GM23338 (cell line): Measurements from ENCODE around the gene HECTD1. TPM values are rescaled to one million over a fixed set of nuclear protein-coding genes. Genes with fewer than 3 reads are reported as not detected.
A peak's percentile ranks its signal among the peaks of the same experiment; 100 is the strongest.

Source experiments
- ATAC-seq: fragments of 200-7000 bp; cut with Tn5 transposase; 3 replicates; pipeline ENCODE4 v1.9.1; 2020
- DNase-seq: peaks from one replicate; pipeline ENCODE4 v3.0.0-alpha.2; 2015; ENCODE audit warnings: low spot score
- H2AFZ ChIP-seq: fragments of 200-600 bp; sonication (generic); 2 replicates; pipeline ENCODE4 v1.8.0; 2016; ENCODE audit warnings: antibody characterized with exemption, mild to moderate bottlenecking, moderate library complexity
- H3F3A ChIP-seq: fragments of 200-600 bp; sonication (generic); replicated peaks from 2 replicates; pipeline ENCODE4 v1.8.0; 2017; ENCODE audit warnings: antibody characterized with exemption, mixed run types, low read depth
- H3K27ac ChIP-seq: fragments of 200-600 bp; sonication (generic); 2 replicates; pipeline ENCODE4 v1.6.1; 2016; ENCODE audit warnings: low read depth
- H3K27me3 ChIP-seq: fragments of 200-600 bp; sonication (generic); 2 replicates; pipeline ENCODE4 v1.8.0; 2016; ENCODE audit warnings: mild to moderate bottlenecking, mixed run types, moderate library complexity; ENCODE audit not compliant: insufficient read depth
- H3K36me3 ChIP-seq: fragments of 200-600 bp; sonication (generic); 2 replicates; pipeline ENCODE4 v1.8.0; 2016; ENCODE audit warnings: mild to moderate bottlenecking; ENCODE audit not compliant: insufficient read depth
- H3K4me1 ChIP-seq: fragments of 200-600 bp; sonication (generic); 2 replicates; pipeline ENCODE4 v1.8.0; 2016; ENCODE audit warnings: mild to moderate bottlenecking, moderate library complexity; ENCODE audit not compliant: insufficient read depth
- H3K4me2 ChIP-seq: fragments of 200-600 bp; sonication (generic); 2 replicates; pipeline ENCODE4 v1.7.1; 2017; ENCODE audit warnings: mixed run types
- H3K4me3 ChIP-seq: fragments of 200-600 bp; sonication (generic); 2 replicates; pipeline ENCODE4 v1.6.1; 2016; ENCODE audit warnings: mixed run types
- H3K79me2 ChIP-seq: fragments of 200-600 bp; sonication (generic); replicated peaks from 2 replicates; pipeline ENCODE4 v1.8.0; 2017; ENCODE audit warnings: mild to moderate bottlenecking; ENCODE audit not compliant: insufficient read depth
- H3K9me2 ChIP-seq: fragments of 200-600 bp; sonication (generic); 2 replicates; pipeline ENCODE4 v1.8.0; 2017; ENCODE audit not compliant: insufficient read depth
- H4K20me1 ChIP-seq: fragments of 200-600 bp; sonication (generic); replicated peaks from 2 replicates; pipeline ENCODE4 v1.8.0; 2017; ENCODE audit warnings: mild to moderate bottlenecking; ENCODE audit not compliant: insufficient read depth
- H3K27ac Mint-ChIP-seq: 2 replicates; pipeline ENCODE4 v1.8.0; 2020; ENCODE audit warnings: inconsistent platforms, mild to moderate bottlenecking, moderate library complexity, mixed read lengths
- H3K27me3 Mint-ChIP-seq: 3 replicates; pipeline ENCODE4 v1.8.0; 2022; ENCODE audit warnings: low read depth, mild to moderate bottlenecking, moderate library complexity, mixed read lengths, inconsistent platforms; ENCODE audit not compliant: insufficient read depth, poor library complexity
- H3K36me3 Mint-ChIP-seq: 3 replicates; pipeline ENCODE4 v1.8.0; 2021; ENCODE audit warnings: low read depth, mild to moderate bottlenecking, inconsistent platforms, moderate library complexity, mixed read lengths
- H3K4me1 Mint-ChIP-seq: 3 replicates; pipeline ENCODE4 v1.8.0; 2020; ENCODE audit warnings: mild to moderate bottlenecking, inconsistent platforms, mixed read lengths
- H3K4me3 Mint-ChIP-seq: 3 replicates; pipeline ENCODE4 v1.8.0; 2021; ENCODE audit warnings: moderate library complexity, mild to moderate bottlenecking, inconsistent platforms, mixed read lengths
- H3K9me3 Mint-ChIP-seq: 3 replicates; pipeline ENCODE4 v1.8.0; 2020; ENCODE audit warnings: moderate library complexity, mild to moderate bottlenecking, inconsistent platforms, mixed read lengths
- CREB1 ChIP-seq: fragments of 250-450 bp; sonication (Bioruptor Pico); IDR thresholded peaks from 2 replicates; pipeline ENCODE4 v1.5.0; 2020; ENCODE audit warnings: low read depth, mild to moderate bottlenecking, moderate library complexity
- POLR2AphosphoS5 ChIP-seq: IDR thresholded peaks from 2 replicates; pipeline ENCODE4 v1.6.1; 2016; ENCODE audit warnings: antibody characterized with exemption, low read depth
- ZNF331 ChIP-seq: fragments of 250-450 bp; sonication (Bioruptor Pico); IDR thresholded peaks from 2 replicates; pipeline ENCODE4 v1.5.0; 2020; ENCODE audit warnings: low read depth, mild to moderate bottlenecking, moderate library complexity
- long read RNA-seq: library from polyadenylated mRNA; unstranded; transcript quantifications from one replicate; pipeline ENCODE4 v2.0.0, GENCODE V29; 2020; ENCODE audit not compliant: unreplicated experiment
- polyA plus RNA-seq: library from polyadenylated mRNA; unstranded; fragments of >200 nt; fragmentation: Nextera tagmentation; extraction: Ambion mirVana; gene quantifications from 2 replicates; pipeline ENCODE4 v1.2.1, GENCODE V29; 2016
- total RNA-seq: library from RNA; depleted of rRNA; stranded (reverse); fragments of >200 nt; shearing (Covaris generic); gene quantifications from 2 replicates; pipeline ENCODE4 v1.2.3, GENCODE V29; 2014; rRNA removed
- TF ChIP-seq, protein P1 (sequence below), 2 experiments: fragments of 200-600 bp in 1 of 2; sonication (generic) in 1 of 2; conservative IDR thresholded peaks; 2 replicates each; pipeline versions ENCODE4 v1.5.1 to v1.6.1; 2016 to 2017; ENCODE audit warnings: antibody characterized with exemption in 2 of 2, low read depth in 2 of 2, mild to moderate bottlenecking in 2 of 2, moderate library complexity in 1 of 2
- TF ChIP-seq, protein P2 (sequence below): IDR thresholded peaks from one replicate; pipeline ENCODE4 v1.6.1; 2018; ENCODE audit warnings: antibody characterized with exemption; ENCODE audit not compliant: unreplicated experiment
- TF ChIP-seq, protein P3 (sequence below): IDR thresholded peaks from 2 replicates; pipeline ENCODE4 v1.6.1; 2016; ENCODE audit warnings: antibody characterized with exemption
- TF ChIP-seq, protein P4 (sequence below): fragments of 250-450 bp; sonication (Bioruptor Pico); IDR thresholded peaks from 2 replicates; pipeline ENCODE4 v1.5.0; 2020; ENCODE audit warnings: mild to moderate bottlenecking, moderate library complexity

Gene HECTD1
- total RNA-seq, result 132 and 134 TPM in 2 replicates
- 35.2 and 42.1 TPM in 2 replicates for polyA plus RNA-seq
- long read RNA-seq, partial matches to known transcripts, result 28 of 29 reads
- long read RNA-seq, other reads (novel, unspliced or antisense), result 1 of 29 reads

DNA sequence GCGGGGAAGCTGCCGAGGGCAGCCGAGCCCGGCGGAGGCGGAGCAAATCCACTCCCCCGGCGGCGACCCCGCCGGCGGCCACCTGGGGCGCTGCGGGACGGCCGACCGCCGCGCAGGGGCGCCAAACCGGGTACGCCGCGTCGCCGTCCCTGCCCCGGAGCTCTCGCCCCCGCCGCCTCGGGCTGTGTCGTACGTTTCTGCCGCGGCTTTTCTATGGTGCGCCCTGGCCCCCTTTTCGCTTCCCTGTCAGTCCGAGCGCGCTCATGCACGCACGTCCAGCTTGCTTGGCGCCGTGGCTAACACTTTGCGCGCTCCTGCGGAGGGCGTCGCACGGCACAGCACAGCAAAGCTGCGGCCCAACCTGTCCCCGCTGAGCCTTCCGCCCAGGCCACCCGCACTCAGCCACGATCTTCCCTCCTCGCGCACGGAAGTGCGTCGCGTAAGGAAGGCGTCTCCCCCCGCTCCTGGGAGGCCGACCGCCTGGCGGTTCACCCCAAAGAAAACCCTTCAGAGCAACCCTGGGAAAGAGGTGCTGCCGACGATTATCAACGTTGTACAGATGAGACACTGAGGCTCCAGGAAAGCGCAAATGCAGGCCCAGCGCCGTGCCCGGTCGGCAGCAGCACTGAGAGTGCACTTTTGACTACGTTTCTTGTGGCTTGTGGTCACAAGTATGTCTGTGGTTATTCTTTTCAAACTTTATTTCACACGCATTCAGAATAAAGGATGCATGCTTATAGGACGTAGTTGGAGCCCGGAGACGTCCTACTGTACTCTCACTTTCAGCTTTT lies at the start of gene HECTD1:
Gene HECTD1, minus strand, starts transcription at position 39 of the 791 bp plus-strand sequence. CDS start 1,857 bp downstream, outside the sequence.
- no peaks in the 10 kb centered on the region for H3K9me2 ChIP-seq
- Mint-ChIP-seq H3K36me3 (peaks cover 23% of the 10 kb centered on the region; the same call in 2 of the 3 replicates), H3K27ac (peak within 1 kb of the TSS; percentile 98), H3K9me3 (no peaks in the 10 kb centered on the region), H3K27me3 (peaks cover 11% of the 10 kb centered on the region), H3K4me1 (peaks cover 22% of the 10 kb centered on the region), H3K4me3 (peak within 1 kb of the TSS; percentile 90)
- H3K4me3 ChIP-seq, result peak within 1 kb of the TSS; percentile 65
- H3K4me2 ChIP-seq, result peak within 1 kb of the TSS; percentile 88
- H3K4me1 ChIP-seq, result peaks cover 8% of the 10 kb centered on the region
- H3K27me3 ChIP-seq, result no peaks in the 10 kb centered on the region
- peaks cover 37% of the 10 kb centered on the region for H3K79me2 ChIP-seq
- TF ChIP-seq, protein P1, sequence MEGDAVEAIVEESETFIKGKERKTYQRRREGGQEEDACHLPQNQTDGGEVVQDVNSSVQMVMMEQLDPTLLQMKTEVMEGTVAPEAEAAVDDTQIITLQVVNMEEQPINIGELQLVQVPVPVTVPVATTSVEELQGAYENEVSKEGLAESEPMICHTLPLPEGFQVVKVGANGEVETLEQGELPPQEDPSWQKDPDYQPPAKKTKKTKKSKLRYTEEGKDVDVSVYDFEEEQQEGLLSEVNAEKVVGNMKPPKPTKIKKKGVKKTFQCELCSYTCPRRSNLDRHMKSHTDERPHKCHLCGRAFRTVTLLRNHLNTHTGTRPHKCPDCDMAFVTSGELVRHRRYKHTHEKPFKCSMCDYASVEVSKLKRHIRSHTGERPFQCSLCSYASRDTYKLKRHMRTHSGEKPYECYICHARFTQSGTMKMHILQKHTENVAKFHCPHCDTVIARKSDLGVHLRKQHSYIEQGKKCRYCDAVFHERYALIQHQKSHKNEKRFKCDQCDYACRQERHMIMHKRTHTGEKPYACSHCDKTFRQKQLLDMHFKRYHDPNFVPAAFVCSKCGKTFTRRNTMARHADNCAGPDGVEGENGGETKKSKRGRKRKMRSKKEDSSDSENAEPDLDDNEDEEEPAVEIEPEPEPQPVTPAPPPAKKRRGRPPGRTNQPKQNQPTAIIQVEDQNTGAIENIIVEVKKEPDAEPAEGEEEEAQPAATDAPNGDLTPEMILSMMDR (conservative IDR thresholded peaks at IDR 0.05; ENCODE audit: low read depth in 2 of 2), result peak; percentile 42 to 54
- TF ChIP-seq POLR2AphosphoS5, result peak; percentile 66
- peak; percentile 41; the same call in 1 of the 2 replicates for TF ChIP-seq CREB1
- no peak for TF ChIP-seq ZNF331
- TF ChIP-seq, protein P2, sequence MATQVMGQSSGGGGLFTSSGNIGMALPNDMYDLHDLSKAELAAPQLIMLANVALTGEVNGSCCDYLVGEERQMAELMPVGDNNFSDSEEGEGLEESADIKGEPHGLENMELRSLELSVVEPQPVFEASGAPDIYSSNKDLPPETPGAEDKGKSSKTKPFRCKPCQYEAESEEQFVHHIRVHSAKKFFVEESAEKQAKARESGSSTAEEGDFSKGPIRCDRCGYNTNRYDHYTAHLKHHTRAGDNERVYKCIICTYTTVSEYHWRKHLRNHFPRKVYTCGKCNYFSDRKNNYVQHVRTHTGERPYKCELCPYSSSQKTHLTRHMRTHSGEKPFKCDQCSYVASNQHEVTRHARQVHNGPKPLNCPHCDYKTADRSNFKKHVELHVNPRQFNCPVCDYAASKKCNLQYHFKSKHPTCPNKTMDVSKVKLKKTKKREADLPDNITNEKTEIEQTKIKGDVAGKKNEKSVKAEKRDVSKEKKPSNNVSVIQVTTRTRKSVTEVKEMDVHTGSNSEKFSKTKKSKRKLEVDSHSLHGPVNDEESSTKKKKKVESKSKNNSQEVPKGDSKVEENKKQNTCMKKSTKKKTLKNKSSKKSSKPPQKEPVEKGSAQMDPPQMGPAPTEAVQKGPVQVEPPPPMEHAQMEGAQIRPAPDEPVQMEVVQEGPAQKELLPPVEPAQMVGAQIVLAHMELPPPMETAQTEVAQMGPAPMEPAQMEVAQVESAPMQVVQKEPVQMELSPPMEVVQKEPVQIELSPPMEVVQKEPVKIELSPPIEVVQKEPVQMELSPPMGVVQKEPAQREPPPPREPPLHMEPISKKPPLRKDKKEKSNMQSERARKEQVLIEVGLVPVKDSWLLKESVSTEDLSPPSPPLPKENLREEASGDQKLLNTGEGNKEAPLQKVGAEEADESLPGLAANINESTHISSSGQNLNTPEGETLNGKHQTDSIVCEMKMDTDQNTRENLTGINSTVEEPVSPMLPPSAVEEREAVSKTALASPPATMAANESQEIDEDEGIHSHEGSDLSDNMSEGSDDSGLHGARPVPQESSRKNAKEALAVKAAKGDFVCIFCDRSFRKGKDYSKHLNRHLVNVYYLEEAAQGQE, result no peak
- DNase-seq (peak; percentile 90), ATAC-seq (peak; percentile 69)
- peaks cover 9% of the 10 kb centered on the region for H4K20me1 ChIP-seq
- peak within 1 kb of the TSS; percentile 93 for H2AFZ ChIP-seq
- H3K27ac ChIP-seq, result peak within 1 kb of the TSS; percentile 92
- no peaks in the 10 kb centered on the region for H3K36me3 ChIP-seq
- peaks cover 13% of the 10 kb centered on the region for H3F3A ChIP-seq

DNA sequence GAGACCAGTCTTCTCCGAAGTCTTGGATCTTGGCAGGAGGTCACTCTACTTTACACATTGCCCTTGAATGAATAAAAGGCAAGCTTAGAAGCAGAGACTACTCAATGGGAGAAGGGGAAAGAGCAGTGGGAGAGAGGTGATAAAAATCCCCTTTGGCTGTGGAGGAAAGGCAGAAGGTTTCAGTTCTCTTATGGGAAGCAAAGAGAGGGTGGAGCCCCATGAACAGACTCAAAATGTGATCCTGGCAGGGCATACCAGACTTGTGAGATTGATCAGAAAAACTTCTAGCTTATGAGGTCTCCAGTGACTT lies 49.6 kb upstream of the HECTD1 start:
- H3K36me3 ChIP-seq, result no peaks in the 10 kb centered on the region
- ATAC-seq (no peak), DNase-seq (no peak)
- H4K20me1 ChIP-seq, result no peaks in the 10 kb centered on the region
- Mint-ChIP-seq H3K36me3 (no peaks in the 10 kb centered on the region), H3K4me1 (no peaks in the 10 kb centered on the region), H3K9me3 (peaks cover 6% of the 10 kb centered on the region; the same call in 2 of the 3 replicates), H3K27ac (no peak overlapping the region), H3K4me3 (no peak overlapping the region), H3K27me3 (peaks cover 2% of the 10 kb centered on the region)
- H3F3A ChIP-seq, result no peaks in the 10 kb centered on the region
- H3K9me2 ChIP-seq, result no peaks in the 10 kb centered on the region
- no peak overlapping the region for H3K4me2 ChIP-seq
- no peak overlapping the region; the same call in 1 of the 2 replicates for H2AFZ ChIP-seq
- H3K4me1 ChIP-seq, result no peaks in the 10 kb centered on the region
- H3K79me2 ChIP-seq, result no peaks in the 10 kb centered on the region
- no peak overlapping the region for H3K27ac ChIP-seq
- no peak overlapping the region for H3K4me3 ChIP-seq
- H3K27me3 ChIP-seq, result no peaks in the 10 kb centered on the region
- TF ChIP-seq, protein P3, sequence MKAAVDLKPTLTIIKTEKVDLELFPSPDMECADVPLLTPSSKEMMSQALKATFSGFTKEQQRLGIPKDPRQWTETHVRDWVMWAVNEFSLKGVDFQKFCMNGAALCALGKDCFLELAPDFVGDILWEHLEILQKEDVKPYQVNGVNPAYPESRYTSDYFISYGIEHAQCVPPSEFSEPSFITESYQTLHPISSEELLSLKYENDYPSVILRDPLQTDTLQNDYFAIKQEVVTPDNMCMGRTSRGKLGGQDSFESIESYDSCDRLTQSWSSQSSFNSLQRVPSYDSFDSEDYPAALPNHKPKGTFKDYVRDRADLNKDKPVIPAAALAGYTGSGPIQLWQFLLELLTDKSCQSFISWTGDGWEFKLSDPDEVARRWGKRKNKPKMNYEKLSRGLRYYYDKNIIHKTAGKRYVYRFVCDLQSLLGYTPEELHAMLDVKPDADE, result no peak
- no peak for TF ChIP-seq CREB1
- no peak for TF ChIP-seq ZNF331
- TF ChIP-seq, protein P4, sequence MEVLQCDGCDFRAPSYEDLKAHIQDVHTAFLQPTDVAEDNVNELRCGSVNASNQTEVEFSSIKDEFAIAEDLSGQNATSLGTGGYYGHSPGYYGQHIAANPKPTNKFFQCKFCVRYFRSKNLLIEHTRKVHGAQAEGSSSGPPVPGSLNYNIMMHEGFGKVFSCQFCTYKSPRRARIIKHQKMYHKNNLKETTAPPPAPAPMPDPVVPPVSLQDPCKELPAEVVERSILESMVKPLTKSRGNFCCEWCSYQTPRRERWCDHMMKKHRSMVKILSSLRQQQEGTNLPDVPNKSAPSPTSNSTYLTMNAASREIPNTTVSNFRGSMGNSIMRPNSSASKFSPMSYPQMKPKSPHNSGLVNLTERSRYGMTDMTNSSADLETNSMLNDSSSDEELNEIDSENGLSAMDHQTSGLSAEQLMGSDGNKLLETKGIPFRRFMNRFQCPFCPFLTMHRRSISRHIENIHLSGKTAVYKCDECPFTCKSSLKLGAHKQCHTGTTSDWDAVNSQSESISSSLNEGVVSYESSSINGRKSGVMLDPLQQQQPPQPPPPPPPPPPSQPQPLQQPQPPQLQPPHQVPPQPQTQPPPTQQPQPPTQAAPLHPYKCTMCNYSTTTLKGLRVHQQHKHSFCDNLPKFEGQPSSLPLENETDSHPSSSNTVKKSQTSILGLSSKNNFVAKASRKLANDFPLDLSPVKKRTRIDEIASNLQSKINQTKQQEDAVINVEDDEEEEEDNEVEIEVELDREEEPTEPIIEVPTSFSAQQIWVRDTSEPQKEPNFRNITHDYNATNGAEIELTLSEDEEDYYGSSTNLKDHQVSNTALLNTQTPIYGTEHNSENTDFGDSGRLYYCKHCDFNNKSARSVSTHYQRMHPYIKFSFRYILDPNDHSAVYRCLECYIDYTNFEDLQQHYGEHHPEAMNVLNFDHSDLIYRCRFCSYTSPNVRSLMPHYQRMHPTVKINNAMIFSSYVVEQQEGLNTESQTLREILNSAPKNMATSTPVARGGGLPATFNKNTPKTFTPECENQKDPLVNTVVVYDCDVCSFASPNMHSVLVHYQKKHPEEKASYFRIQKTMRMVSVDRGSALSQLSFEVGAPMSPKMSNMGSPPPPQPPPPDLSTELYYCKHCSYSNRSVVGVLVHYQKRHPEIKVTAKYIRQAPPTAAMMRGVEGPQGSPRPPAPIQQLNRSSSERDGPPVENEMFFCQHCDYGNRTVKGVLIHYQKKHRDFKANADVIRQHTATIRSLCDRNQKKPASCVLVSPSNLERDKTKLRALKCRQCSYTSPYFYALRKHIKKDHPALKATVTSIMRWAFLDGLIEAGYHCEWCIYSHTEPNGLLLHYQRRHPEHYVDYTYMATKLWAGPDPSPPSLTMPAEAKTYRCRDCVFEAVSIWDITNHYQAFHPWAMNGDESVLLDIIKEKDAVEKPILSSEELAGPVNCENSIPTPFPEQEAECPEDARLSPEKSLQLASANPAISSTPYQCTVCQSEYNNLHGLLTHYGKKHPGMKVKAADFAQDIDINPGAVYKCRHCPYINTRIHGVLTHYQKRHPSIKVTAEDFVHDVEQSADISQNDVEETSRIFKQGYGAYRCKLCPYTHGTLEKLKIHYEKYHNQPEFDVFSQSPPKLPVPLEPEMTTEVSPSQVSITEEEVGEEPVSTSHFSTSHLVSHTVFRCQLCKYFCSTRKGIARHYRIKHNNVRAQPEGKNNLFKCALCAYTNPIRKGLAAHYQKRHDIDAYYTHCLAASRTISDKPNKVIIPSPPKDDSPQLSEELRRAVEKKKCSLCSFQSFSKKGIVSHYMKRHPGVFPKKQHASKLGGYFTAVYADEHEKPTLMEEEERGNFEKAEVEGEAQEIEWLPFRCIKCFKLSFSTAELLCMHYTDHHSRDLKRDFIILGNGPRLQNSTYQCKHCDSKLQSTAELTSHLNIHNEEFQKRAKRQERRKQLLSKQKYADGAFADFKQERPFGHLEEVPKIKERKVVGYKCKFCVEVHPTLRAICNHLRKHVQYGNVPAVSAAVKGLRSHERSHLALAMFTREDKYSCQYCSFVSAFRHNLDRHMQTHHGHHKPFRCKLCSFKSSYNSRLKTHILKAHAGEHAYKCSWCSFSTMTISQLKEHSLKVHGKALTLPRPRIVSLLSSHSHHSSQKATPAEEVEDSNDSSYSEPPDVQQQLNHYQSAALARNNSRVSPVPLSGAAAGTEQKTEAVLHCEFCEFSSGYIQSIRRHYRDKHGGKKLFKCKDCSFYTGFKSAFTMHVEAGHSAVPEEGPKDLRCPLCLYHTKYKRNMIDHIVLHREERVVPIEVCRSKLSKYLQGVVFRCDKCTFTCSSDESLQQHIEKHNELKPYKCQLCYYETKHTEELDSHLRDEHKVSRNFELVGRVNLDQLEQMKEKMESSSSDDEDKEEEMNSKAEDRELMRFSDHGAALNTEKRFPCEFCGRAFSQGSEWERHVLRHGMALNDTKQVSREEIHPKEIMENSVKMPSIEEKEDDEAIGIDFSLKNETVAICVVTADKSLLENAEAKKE, result no peak
